Measurements from ENCODE around the gene RAVER1.

The RAVER1 gene

DNA sequence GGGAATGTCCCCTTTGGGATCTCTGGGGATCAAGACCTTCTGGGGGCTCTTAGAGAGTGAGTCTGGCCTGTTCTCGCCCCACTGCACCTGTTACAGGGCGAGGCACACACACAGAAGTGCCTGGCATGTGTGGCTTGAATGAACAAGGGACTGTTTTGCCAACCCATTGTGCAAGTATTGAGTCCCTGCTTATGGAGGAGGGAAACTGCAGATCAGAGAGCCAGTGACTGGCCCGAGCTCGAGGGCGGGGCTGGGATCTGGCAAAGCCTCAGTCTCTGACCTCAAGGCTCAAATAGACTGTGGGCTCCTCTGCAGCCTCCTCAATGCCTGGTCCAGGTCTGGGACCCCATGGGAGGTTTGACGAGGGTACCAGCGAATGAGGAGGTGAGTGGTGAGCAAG is 5.5 kb downstream of the RAVER1 start (continued):
- TF ChIP-seq, protein P1, sequence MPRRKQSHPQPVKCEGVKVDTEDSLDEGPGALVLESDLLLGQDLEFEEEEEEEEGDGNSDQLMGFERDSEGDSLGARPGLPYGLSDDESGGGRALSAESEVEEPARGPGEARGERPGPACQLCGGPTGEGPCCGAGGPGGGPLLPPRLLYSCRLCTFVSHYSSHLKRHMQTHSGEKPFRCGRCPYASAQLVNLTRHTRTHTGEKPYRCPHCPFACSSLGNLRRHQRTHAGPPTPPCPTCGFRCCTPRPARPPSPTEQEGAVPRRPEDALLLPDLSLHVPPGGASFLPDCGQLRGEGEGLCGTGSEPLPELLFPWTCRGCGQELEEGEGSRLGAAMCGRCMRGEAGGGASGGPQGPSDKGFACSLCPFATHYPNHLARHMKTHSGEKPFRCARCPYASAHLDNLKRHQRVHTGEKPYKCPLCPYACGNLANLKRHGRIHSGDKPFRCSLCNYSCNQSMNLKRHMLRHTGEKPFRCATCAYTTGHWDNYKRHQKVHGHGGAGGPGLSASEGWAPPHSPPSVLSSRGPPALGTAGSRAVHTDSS (tag by site-specific recombination; IDR thresholded peaks at IDR 0.05): no peak
- no peak for TF ChIP-seq ZNF658 (tag by site-specific recombination; IDR thresholded peaks at IDR 0.05)
- no peak for TF ChIP-seq ZNF747 (tag by site-specific recombination; IDR thresholded peaks at IDR 0.05)
- TF ChIP-seq ZNF548 (tag by site-specific recombination; IDR thresholded peaks at IDR 0.05): no peak

DNA sequence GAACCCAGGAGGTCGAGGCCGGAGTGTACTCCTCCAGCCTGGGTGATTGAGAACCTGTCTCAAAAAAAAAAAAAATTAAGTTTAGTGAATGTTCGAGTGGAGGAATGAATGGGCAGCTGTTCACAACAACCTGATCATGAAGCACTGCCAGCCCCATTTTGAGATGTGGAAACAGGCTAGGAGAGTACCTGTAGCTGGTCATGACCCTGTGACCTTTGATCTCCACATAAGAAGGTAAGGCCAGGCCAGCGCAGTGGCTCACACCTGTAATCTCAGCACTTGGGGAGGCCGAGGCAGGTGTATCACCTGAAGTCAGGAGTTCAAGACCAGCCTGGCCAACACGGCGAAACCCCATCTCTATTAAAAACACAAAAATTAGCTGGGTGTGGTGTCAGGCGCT is 7.6 kb downstream of the RAVER1 start:
- peaks cover 43 to 98% of the 10 kb centered on the region in 2 experiments; a peak in 2 of 3 replicates for H3K36me3 ChIP-seq (ENCODE audit: control insufficient read depth in 2 of 2, insufficient read depth in 1 of 2, low read length in 2 of 2)
- H3K4me1 ChIP-seq (ENCODE audit: control insufficient read depth, insufficient read depth, low read length): no peaks in the 10 kb centered on the region
- ChIA-PET CTCF (interaction anchor here (0.7 to 1.0 kb wide), 2 partner anchors 10 to 115 kb away, joined by 4 read pairs; no protein-coding TSS in a partner anchor), POLR2A (interaction anchor here (1.0 to 3.6 kb wide), 3 partner anchors 8 to 55 kb away, joined by 3 to 17 read pairs (median 6); partner anchors contain the start of genes ICAM5, RAVER1 and TYK2)
- no peak overlapping the region for H3K27ac ChIP-seq (ENCODE audit: extremely low read depth, low read depth, low read length)
- no peak overlapping the region for H3K4me3 ChIP-seq (ENCODE audit: low read depth, low read length)
- no peaks in the 10 kb centered on the region for H3K9me3 ChIP-seq (ENCODE audit: control insufficient read depth, insufficient read depth, low read depth, low read length)
- TF ChIP-seq, protein P2, sequence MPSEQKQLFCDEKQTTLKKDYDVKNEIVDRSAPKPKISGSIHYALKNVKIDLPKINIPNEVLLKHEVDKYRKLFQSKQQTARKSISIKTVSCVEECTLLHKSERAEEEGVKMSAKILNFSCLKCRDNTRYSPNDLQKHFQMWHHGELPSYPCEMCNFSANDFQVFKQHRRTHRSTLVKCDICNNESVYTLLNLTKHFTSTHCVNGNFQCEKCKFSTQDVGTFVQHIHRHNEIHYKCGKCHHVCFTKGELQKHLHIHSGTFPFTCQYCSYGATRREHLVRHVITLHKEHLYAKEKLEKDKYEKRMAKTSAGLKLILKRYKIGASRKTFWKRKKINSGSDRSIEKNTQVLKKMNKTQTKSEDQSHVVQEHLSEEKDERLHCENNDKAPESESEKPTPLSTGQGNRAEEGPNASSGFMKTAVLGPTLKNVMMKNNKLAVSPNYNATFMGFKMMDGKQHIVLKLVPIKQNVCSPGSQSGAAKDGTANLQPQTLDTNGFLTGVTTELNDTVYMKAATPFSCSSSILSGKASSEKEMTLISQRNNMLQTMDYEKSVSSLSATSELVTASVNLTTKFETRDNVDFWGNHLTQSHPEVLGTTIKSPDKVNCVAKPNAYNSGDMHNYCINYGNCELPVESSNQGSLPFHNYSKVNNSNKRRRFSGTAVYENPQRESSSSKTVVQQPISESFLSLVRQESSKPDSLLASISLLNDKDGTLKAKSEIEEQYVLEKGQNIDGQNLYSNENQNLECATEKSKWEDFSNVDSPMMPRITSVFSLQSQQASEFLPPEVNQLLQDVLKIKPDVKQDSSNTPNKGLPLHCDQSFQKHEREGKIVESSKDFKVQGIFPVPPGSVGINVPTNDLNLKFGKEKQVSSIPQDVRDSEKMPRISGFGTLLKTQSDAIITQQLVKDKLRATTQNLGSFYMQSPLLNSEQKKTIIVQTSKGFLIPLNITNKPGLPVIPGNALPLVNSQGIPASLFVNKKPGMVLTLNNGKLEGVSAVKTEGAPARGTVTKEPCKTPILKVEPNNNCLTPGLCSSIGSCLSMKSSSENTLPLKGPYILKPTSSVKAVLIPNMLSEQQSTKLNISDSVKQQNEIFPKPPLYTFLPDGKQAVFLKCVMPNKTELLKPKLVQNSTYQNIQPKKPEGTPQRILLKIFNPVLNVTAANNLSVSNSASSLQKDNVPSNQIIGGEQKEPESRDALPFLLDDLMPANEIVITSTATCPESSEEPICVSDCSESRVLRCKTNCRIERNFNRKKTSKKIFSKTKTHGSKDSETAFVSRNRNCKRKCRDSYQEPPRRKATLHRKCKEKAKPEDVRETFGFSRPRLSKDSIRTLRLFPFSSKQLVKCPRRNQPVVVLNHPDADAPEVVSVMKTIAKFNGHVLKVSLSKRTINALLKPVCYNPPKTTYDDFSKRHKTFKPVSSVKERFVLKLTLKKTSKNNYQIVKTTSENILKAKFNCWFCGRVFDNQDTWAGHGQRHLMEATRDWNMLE (tag by site-specific recombination; conservative IDR thresholded peaks at IDR 0.05; ENCODE audit: low read depth): no peak
- no peak for TF ChIP-seq ZNF354C (tag by site-specific recombination; IDR thresholded peaks at IDR 0.05; ENCODE audit: borderline replicate concordance, low read depth)
- no peak for TF ChIP-seq MZF1 (tag by site-specific recombination; IDR thresholded peaks at IDR 0.05; ENCODE audit: borderline replicate concordance)
- TF ChIP-seq, protein P3, sequence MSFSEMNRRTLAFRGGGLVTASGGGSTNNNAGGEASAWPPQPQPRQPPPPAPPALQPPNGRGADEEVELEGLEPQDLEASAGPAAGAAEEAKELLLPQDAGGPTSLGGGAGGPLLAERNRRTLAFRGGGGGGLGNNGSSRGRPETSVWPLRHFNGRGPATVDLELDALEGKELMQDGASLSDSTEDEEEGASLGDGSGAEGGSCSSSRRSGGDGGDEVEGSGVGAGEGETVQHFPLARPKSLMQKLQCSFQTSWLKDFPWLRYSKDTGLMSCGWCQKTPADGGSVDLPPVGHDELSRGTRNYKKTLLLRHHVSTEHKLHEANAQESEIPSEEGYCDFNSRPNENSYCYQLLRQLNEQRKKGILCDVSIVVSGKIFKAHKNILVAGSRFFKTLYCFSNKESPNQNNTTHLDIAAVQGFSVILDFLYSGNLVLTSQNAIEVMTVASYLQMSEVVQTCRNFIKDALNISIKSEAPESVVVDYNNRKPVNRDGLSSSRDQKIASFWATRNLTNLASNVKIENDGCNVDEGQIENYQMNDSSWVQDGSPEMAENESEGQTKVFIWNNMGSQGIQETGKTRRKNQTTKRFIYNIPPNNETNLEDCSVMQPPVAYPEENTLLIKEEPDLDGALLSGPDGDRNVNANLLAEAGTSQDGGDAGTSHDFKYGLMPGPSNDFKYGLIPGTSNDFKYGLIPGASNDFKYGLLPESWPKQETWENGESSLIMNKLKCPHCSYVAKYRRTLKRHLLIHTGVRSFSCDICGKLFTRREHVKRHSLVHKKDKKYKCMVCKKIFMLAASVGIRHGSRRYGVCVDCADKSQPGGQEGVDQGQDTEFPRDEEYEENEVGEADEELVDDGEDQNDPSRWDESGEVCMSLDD (tag by site-specific recombination; IDR thresholded peaks at IDR 0.05): no peak
- TF ChIP-seq, protein P4, sequence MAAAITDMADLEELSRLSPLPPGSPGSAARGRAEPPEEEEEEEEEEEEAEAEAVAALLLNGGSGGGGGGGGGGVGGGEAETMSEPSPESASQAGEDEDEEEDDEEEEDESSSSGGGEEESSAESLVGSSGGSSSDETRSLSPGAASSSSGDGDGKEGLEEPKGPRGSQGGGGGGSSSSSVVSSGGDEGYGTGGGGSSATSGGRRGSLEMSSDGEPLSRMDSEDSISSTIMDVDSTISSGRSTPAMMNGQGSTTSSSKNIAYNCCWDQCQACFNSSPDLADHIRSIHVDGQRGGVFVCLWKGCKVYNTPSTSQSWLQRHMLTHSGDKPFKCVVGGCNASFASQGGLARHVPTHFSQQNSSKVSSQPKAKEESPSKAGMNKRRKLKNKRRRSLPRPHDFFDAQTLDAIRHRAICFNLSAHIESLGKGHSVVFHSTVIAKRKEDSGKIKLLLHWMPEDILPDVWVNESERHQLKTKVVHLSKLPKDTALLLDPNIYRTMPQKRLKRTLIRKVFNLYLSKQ (tag by site-specific recombination; IDR thresholded peaks at IDR 0.05; ENCODE audit: borderline replicate concordance): no peak
- no peak for TF ChIP-seq ZNF211 (tag by site-specific recombination; IDR thresholded peaks at IDR 0.05; ENCODE audit: low read depth)
- TF ChIP-seq ZEB2 (tag by site-specific recombination; IDR thresholded peaks at IDR 0.05): no peak
- TF ChIP-seq, protein P5, sequence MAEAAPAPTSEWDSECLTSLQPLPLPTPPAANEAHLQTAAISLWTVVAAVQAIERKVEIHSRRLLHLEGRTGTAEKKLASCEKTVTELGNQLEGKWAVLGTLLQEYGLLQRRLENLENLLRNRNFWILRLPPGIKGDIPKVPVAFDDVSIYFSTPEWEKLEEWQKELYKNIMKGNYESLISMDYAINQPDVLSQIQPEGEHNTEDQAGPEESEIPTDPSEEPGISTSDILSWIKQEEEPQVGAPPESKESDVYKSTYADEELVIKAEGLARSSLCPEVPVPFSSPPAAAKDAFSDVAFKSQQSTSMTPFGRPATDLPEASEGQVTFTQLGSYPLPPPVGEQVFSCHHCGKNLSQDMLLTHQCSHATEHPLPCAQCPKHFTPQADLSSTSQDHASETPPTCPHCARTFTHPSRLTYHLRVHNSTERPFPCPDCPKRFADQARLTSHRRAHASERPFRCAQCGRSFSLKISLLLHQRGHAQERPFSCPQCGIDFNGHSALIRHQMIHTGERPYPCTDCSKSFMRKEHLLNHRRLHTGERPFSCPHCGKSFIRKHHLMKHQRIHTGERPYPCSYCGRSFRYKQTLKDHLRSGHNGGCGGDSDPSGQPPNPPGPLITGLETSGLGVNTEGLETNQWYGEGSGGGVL (tag by site-specific recombination; IDR thresholded peaks at IDR 0.05): no peak

Measured in HEK293 (cell line).